ENCODE data around the gene PPP1R13B.

The PPP1R13B gene

DNA sequence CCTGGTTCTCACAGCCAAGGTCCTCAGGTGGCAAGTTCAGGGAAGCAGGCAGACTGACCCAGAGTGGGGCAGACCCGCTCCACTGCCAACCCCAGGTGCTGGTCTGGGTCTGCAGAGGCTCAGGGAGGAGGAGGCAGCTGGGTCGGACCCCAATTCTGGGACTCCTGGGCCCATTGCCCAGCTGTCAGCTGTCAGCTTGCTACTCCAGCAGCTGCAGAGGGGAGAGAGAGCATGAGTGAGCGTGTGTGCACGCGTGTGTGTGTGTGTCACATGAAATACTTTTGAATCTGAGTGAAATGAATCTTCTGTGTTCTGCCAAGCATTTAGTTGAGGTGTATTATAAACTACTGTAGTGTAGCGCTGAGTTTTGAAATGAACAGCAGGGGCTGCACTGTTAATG lies 162.9 kb downstream of the PPP1R13B start:
- no peak for TF ChIP-seq GATA2 (IDR thresholded peaks at IDR 0.05; ENCODE audit: low read depth, low read length)

Measured in SH-SY5Y (cell line).